IMR-90 (cell line): ENCODE data around the gene CCNDBP1.
"Not testable (repeated sequence)": the region's sequence is repeated elsewhere in the genome, so short reads cannot be mapped to it uniquely, and the experiment has no call there.

Experiments used
- CTCF ChIP-seq: conservative IDR thresholded peaks from 2 replicates; pipeline ENCODE4 v1.5.1; 2012; ENCODE audit warnings: mild to moderate bottlenecking, low read depth, low read length, improper control_type of control experiment
- ELK1 ChIP-seq: fragments of 150-350 bp; IDR thresholded peaks from 2 replicates; pipeline ENCODE4 v1.6.1; 2016; ENCODE audit warnings: low read depth, mild to moderate bottlenecking, low read length, moderate library complexity, borderline replicate concordance
- FOS ChIP-seq: fragments of 150-350 bp; IDR thresholded peaks from 2 replicates; pipeline ENCODE4 v1.6.1; 2016; ENCODE audit warnings: low read depth, low read length
- MAFK ChIP-seq: IDR thresholded peaks from 2 replicates; pipeline ENCODE4 v1.6.1; 2012; ENCODE audit warnings: low read depth, low read length, improper control_type of control experiment
- NFE2L2 ChIP-seq: fragments of 150-350 bp; IDR thresholded peaks from 2 replicates; pipeline ENCODE4 v1.6.1; 2016; ENCODE audit warnings: low read depth, mild to moderate bottlenecking, low read length
- POLR2A ChIP-seq: IDR thresholded peaks from 2 replicates; pipeline ENCODE4 v1.6.1; 2012; ENCODE audit warnings: mild to moderate bottlenecking, low read depth, low read length
- RCOR1 ChIP-seq: IDR thresholded peaks from 2 replicates; pipeline ENCODE4 v1.6.1; 2012; ENCODE audit warnings: mild to moderate bottlenecking, low read length, improper control_type of control experiment; ENCODE audit not compliant: insufficient replicate concordance
- SMC3 ChIP-seq: fragments of 150-350 bp; IDR thresholded peaks from 2 replicates; pipeline ENCODE4 v1.6.1; 2016; ENCODE audit warnings: low read depth, mild to moderate bottlenecking, antibody characterized with exemption, low read length, moderate library complexity

- not testable (repeated sequence) for TF ChIP-seq RCOR1, FOS, CTCF, ELK1, NFE2L2, POLR2A, SMC3, MAFK
These were observed 13.4 kb downstream of the CCNDBP1 start for GRCh38 chr15:43198556-43198955.
